Large intestine (tissue), 3 donors: Measurements from ENCODE around the gene IL1R2. TPM values are rescaled to one million over a fixed set of nuclear protein-coding genes. Genes with fewer than 3 reads are reported as not detected.

Experiments used
- DNase-seq, 2 donors: peaks; one replicate each; pipeline versions ENCODE4 v3.0.0 to v3.0.0-alpha.2; 2013
- H3K27ac ChIP-seq: one replicate; pipeline ENCODE4 v1.5.1; 2013; ENCODE audit warnings: low read length
- H3K27me3 ChIP-seq: 2 replicates; pipeline ENCODE4 v1.6.1; 2013; ENCODE audit warnings: low read length; ENCODE audit not compliant: control insufficient read depth, insufficient read depth
- H3K36me3 ChIP-seq: 2 replicates; pipeline ENCODE4 v1.6.1; 2013; ENCODE audit warnings: low read length; ENCODE audit not compliant: control insufficient read depth, insufficient read depth
- H3K4me1 ChIP-seq: one replicate; pipeline ENCODE4 v1.6.1; 2013; ENCODE audit warnings: low read length; ENCODE audit not compliant: control insufficient read depth, insufficient read depth
- H3K4me3 ChIP-seq: one replicate; pipeline ENCODE4 v1.5.1; 2013; ENCODE audit warnings: low read length
- H3K9me3 ChIP-seq: one replicate; pipeline ENCODE4 v1.6.1; 2013; ENCODE audit warnings: mild to moderate bottlenecking, low read depth, low read length, moderate library complexity; ENCODE audit not compliant: control insufficient read depth
- WGBS: methylation state at CpG from one replicate; pipeline ENCODE4 v1.1.5; 2013; ENCODE audit warnings: low lambda C conversion rate; ENCODE audit not compliant: insufficient coverage; 5-methylcytosine and 5-hydroxymethylcytosine counted together
- polyA plus RNA-seq: library from polyadenylated mRNA; unstranded; fragments of 120-200 nt; gene quantifications from one replicate; pipeline ENCODE4 v1.2.1, GENCODE V29; 2013

The IL1R2 gene
- polyA plus RNA-seq, 1 donor: 0.67 TPM

DNA sequence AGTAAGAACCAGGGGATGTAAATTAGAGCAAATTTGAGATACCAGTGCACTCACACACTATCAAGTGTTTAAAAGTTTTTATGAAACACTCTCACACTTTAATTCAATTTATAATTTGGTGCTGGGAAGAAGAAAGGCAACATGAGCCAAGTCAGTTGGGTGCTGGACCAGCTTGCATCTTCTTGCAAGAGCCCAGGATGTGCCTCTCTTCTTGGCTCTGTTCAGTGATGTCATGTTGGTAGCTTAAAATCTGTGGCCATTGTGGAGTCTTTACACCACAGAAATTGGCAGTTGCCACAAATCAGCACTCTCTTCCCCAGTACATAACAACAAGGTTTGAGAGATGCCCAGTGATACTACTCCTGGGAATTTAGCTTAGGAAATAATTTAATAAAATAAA lies 38.2 kb downstream of the IL1R2 start:
- Histone ChIP-seq H3K27ac (no peak overlapping the region), H3K27me3 (no peaks in the 10 kb centered on the region), H3K4me3 (no peak overlapping the region), H3K4me1 (no peaks in the 10 kb centered on the region), H3K9me3 (no peaks in the 10 kb centered on the region), H3K36me3 (no peaks in the 10 kb centered on the region)
- DNase-seq: no peak

DNA sequence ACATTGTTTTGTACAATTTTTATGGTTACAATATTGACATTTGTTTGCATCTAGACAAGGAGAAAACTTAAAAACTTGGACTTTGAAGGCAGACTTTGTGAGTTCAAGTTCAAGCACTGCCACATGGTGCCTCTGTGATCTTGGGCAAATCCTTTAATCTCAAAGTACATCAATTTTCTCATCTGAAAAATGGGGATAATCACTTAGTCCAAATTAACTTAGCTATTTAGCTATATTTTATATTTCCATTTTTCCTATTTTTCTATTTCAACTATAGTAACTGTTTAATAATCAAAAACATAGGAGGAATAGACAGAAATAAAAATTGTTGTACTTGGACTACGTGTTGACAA lies 38.7 kb downstream of the IL1R2 start:
- Histone ChIP-seq H3K36me3 (no peaks in the 10 kb centered on the region), H3K4me3 (no peak overlapping the region), H3K4me1 (no peaks in the 10 kb centered on the region), H3K27ac (no peak overlapping the region), H3K27me3 (no peaks in the 10 kb centered on the region), H3K9me3 (no peaks in the 10 kb centered on the region)
- no peak for DNase-seq
- WGBS: 80% methylated on average over 1 of the region's 1 CpG

DNA sequence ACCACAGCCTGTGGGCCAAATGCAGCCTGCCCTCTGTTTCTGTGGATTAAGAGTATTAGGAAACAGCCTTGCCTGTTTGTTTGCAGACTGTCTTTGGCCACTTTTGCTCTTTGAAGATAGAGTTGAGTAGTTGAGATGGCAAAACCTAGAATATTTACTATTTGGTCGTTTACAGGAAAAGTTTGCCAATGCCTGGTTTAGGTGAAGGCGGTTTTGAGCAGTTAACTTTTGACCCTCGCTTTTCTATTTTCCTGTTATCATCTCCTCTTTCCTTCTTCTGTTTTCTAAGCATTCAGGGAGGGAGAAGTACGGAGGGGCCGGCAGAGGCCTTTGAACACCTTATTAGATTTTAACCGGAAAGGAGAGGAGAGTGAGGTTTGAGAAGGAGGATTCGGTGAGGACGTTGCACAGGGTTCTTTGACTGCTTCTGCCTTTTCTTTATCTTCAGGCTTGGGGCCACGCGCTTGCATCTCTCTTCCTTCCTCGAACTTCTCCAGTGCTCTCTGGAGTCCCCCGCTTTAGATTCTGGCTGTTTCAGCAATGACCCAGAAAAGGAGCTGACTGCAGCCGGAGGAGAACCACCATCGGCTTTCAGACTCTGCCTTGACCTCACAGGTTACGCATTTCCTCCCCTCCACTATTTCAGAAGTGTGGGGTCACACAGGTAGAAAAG lies 39.2 kb downstream of the IL1R2 start:
- DNase-seq: no peak
- WGBS: no CpG with 5 or more reads among the region's 15 CpGs
- no peaks in the 10 kb centered on the region for H3K36me3 ChIP-seq
- no peaks in the 10 kb centered on the region for H3K27me3 ChIP-seq
- H3K4me1 ChIP-seq: no peaks in the 10 kb centered on the region
- H3K27ac ChIP-seq: no peak overlapping the region
- H3K9me3 ChIP-seq: no peaks in the 10 kb centered on the region
- H3K4me3 ChIP-seq: no peak overlapping the region

DNA sequence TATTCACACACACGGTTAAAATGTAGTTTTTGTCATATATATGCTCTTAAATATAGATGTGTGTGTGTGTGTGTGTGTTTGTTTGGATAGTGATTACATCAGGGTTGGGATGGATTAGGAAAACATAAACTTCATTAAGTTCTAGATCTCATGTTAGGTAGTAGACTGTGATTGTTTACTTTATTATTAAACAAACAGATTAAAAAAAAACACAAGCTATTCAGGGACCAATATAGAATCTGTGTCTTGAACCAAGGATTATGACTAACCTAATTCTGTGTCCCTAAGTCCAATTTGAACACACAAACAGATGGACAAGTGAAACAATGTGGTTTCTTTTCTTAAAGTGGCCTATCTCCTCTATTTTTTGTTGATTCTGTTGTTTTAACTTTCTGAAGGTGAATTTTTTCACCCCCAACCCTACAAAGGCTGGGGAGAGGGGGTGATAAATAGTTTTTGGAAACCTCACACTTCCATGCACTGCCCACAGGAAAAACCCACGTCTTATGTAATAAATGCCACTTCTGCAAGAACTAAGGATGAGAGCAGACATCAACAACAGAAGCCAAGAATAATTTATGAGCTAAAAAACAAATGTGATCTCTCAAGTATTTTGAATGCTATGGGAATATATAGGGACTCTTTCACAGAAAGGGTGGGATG lies 40.7 kb downstream of the IL1R2 start:
- Histone ChIP-seq H3K27me3 (no peaks in the 10 kb centered on the region), H3K4me1 (no peaks in the 10 kb centered on the region), H3K9me3 (no peaks in the 10 kb centered on the region), H3K4me3 (no peak overlapping the region), H3K36me3 (no peaks in the 10 kb centered on the region), H3K27ac (peak overlapping the region; percentile 16)
- no peak for DNase-seq
- no CpG with 5 or more reads among the region's 2 CpGs for WGBS

DNA sequence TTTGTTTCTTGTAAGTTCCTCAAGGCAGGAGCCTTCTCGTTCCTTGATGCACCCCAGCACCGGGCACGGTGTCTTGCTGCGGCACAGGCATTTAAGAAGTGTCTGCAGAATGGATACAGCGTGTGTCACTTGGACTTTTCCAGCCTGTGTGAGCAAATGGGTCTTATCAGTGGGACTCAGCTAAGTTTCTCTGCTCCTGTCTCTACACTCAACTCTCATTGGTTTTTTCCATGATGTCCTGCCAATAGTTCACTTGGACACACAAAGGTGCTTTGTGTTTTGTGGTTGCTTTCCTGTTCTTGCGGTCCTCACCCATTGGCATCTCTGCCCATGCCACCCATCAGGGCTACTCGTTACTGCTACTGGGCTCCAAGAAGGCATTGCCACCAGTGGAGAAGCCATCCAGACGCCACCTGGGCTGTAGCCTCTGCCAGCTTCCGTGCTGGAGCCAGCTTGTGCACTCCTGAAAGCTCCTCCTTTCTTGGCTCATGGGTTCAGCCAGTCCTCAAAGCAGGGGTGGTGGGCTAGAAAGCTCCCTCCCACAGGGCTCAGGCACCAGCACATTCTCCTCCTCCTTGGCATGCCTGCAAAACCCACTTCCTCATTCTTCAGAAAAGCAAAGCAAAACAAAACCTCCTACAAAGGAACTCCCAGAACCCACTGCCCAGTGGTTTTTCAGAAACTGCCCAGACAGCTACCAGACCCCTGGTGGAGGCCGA lies 41.4 kb downstream of the IL1R2 start:
- Histone ChIP-seq H3K27me3 (no peaks in the 10 kb centered on the region), H3K9me3 (no peaks in the 10 kb centered on the region), H3K27ac (peak overlapping the region; percentile 16), H3K36me3 (no peaks in the 10 kb centered on the region), H3K4me1 (no peaks in the 10 kb centered on the region), H3K4me3 (no peak overlapping the region)
- DNase-seq: peak in 1 of 2 donors; percentile 33
- WGBS: no CpG with 5 or more reads among the region's 10 CpGs

DNA sequence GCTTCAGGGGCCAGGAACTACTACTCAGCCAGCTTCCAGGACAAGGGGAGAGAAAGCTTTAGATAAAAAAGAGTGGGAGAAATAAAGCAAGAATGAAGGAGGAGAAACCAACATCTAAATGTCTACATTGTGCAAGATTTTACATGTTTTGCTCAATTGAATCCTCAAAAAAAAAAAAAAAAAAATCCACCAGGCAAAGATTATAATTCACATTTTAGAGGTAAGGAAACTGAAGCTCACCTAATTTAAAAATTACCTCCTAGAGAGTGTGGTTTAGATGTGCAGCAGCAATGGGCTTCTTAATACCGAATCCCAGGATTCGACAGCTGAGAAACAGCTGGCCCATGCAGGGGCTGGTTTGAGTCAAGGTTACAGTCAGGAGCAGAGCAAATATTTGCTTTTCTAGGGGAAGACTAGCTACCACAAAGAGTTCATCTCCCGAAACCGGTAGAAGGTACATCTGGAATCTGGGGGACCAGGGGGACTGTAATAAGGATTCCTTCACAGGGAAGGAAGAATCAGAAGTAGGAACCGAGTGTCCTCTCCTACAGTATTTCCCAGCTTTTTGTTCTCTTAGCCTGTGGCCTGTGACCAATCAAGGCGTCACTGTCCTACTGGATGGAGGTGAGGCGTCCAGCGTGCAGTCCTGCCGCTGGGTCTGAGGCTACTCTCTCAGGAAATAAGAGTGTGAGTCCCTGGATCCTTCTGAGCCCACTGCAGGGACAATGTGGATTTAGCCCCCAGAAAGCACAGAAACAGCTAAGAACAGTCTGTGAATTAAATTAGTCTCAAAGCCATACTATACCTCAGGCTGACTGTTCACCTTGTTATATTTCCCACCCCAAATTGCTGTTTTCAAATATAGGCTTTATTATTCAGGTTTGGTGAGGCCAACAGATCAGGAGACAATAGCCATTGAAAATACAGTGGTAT lies 42.3 kb downstream of the IL1R2 start:
- no peak for DNase-seq
- peak overlapping the region; percentile 26 for H3K27ac ChIP-seq
- WGBS: no CpG with 5 or more reads among the region's 9 CpGs
- H3K4me3 ChIP-seq: no peak overlapping the region
- H3K4me1 ChIP-seq: no peaks in the 10 kb centered on the region
- H3K36me3 ChIP-seq: no peaks in the 10 kb centered on the region
- no peaks in the 10 kb centered on the region for H3K9me3 ChIP-seq
- no peaks in the 10 kb centered on the region for H3K27me3 ChIP-seq

DNA sequence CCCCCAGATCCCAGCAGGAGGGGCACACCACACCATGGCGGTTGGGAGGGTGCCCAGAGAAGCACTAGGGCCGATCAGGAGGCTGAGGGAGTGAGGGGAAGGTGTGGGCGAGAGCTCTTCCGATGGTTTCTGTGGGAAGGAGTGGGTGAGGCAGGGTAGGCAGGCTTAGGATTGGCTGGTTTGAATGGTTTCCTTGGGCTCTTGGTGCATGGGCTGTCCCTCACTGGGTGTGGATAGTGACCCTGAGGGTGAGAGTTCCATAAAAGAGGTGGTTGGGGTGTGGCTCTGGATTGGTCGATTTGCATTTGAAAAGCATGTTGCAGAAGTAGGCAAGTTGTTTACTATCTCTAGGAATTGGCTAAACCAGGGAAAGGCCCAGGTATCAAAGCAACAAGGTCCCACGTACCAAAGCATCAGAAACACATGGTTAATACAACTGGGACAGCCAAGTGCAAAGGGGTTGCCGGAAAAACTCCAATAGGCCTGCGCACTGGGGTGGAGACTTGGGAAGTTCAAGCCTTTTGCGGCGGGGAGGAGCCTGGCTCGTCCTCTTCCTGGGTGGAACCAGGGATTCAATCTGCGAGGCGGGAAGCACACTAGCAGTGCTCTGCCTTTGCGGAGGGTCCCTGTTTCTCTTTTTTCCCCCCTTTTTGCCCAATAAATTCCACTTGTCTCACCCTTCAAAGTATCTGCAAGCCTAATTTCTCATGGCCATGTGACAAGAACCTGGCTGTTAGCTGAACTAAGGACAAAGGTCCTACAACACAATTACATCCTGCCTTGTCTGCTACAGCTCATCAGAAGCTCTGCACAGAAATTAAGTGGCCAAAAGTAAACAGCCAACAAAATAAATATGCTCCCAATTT lies 43.2 kb downstream of the IL1R2 start:
- no peaks in the 10 kb centered on the region for H3K27me3 ChIP-seq
- no CpG with 5 or more reads among the region's 14 CpGs for WGBS
- H3K4me1 ChIP-seq: no peaks in the 10 kb centered on the region
- H3K9me3 ChIP-seq: no peaks in the 10 kb centered on the region
- no peak overlapping the region for H3K27ac ChIP-seq
- H3K36me3 ChIP-seq: no peaks in the 10 kb centered on the region
- H3K4me3 ChIP-seq: no peak overlapping the region
- no peak for DNase-seq

DNA sequence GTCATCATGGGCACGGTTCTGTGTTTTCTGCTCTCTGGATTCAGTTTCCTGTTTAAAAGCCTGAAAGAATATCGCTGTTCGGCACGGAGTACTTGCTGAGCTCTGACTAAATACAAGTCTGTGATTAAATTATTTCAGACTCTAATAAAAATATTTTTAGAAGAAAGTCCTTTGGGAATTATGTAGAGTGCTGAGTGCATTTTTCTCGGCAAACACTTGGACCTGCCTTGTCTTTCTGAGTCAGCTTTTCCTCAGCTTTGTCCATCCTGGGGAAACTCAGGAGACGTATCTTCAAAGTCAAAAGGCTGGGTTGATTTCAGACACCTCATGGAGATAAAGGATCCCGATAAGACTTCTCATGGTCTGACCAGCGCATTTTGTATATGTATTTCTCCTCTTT lies 45.9 kb downstream of the IL1R2 start:
- Histone ChIP-seq H3K36me3 (no peaks in the 10 kb centered on the region), H3K27ac (no peak overlapping the region), H3K4me3 (no peak overlapping the region), H3K27me3 (peaks cover 8% of the 10 kb centered on the region), H3K4me1 (no peaks in the 10 kb centered on the region), H3K9me3 (no peaks in the 10 kb centered on the region)
- DNase-seq: no peak
- WGBS: 79% methylated on average over 5 of the region's 8 CpGs

DNA sequence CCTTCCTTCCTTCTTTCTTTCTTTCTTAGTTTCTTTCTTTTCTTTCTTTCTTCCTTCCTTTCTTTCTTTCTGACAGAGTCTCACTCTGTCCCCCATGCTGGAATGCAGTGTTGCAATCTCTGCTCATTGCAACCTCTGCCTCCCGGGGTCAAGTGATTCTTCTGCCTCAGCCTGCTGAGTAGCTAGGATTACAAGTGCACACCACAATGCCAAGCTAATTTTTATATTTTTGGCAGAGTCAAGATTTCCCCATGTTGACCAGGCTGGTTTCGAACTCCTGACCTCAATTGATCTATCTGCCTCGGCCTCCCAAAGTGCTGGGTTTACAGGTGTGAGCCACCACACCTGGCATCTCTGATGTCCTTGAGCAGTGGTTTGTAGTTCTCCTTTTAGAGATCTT lies 48.5 kb downstream of the IL1R2 start:
- Histone ChIP-seq H3K36me3 (no peaks in the 10 kb centered on the region), H3K4me1 (no peaks in the 10 kb centered on the region), H3K9me3 (no peaks in the 10 kb centered on the region), H3K4me3 (no peak overlapping the region), H3K27ac (no peak overlapping the region), H3K27me3 (peaks cover 12% of the 10 kb centered on the region)
- WGBS: no CpG with 5 or more reads among the region's 3 CpGs
- no peak for DNase-seq
